Activated CD8-positive, alpha-beta memory T cell treated with anti-CD3 and anti-CD28 coated beads, Interleukin-2, amount 50 U/mL, for 24 hours (primary cell): ENCODE data around the gene BAD.
"Not testable (repeated sequence)": the region's sequence is repeated elsewhere in the genome, so short reads cannot be mapped to it uniquely, and the experiment has no call there.

Source experiments
- DNase-seq: peaks from one replicate; pipeline ENCODE4 v3.0.0-alpha.2; 2020; ENCODE audit errors: extremely low read depth

BAD gene

GRCh38 chr11:64256300-64256699 lies 28.2 kb downstream of the BAD start:
- DNase-seq: no peak

GRCh38 chr11:64255135-64256128 lies 29.0 kb downstream of the BAD start:
- DNase-seq: no peak

DNA sequence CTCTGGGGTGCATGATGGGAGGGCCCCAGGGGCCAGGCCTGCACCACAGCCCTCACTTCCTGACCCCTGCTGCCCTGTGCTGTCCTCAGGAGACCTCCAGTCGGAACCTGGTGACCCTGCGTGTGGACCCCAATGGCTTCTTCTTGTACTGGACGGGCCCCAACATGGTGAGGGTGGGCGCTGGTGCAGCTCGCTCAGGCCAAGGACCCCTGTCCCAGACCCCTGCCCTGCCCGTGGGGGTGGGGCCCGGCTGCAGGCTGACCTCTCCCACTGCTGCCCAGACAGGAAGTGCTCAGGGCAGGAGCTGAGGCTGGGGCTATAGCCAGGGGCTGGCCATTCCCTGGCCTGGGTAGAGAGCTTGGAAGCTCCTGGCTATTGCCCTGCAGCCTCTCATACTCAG lies 30.1 kb downstream of the BAD start:
- no peak for DNase-seq

- no peak for DNase-seq
Observed at GRCh38 chr11:64253481-64253880, 31.0 kb downstream of the BAD start.

DNA sequence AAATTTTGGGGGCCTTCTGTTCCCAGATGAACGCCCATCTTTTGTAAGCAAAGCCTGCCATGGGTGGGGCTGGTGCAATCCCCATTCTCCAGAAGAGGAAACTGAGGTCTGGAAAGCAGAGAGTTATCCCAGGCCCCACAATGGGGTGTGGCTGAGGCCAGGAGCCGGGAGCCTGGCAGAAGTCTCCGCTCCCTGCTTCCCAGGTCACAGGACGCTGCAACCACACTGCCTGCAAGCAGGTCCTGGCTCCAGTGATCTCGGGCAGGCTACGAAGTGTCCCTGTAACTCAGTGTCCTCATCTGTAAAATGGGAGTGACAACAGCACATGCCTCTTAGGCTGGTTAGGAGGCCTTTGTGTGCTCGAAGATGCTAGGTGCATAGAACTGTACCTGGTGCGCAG lies 31.4 kb downstream of the BAD start:
- no peak for DNase-seq

DNA sequence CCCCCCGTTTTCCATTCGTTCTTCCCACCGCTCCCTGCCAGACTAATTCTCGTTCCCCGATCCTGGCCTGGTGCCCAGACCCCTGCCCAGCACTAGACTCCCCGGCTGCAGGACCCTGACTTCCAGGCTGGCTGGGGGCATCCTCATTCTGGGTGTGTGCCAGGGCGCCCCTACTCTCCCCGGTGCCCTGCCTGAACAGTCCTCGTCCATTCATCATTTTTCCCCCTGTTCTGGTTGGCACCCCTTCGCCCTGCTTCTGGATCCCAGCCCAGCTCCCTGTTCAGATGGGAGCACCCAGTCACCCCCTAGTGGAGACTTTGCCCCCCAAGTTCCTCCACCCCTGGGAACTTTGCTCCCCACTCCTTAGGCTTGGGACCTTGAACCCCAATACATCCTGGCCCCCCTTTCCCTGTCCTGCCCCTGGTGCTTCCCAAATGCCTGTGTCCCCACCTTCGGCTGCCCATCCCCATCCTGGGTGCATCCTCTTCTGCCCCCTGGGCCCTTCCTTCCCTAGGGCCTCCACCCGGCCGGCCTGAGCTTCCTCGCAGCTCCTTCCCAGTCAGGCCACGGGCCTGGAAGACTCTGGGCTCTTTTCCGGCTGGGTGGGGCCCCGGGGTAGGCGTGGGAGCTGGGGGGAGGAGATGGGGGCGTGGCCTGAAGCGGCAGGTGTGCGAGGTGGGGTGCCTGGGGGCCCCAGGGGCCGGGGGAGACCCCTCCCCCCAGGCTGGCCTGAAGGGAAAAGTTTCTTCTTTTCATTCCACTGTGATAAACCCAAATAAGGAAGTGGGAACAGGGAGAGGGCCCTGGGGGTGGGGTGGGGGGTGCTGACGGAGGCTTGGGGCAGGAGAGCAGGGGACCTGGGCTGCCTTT lies 32.2 kb downstream of the BAD start:
- no peak for DNase-seq

DNA sequence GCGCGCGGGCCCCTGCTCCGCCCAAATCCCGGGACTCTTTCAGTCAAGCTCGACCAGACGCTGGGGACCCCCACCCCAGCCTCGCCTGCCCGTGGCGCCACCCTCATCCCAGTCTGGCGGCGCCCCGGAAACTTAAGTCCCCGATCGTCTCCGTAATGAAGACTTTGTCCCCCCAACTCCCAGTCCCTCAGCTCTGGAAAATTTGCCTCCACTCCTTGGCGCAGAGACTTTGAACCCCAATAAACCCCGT lies 32.8 kb downstream of the BAD start:
- DNase-seq: no peak

DNA sequence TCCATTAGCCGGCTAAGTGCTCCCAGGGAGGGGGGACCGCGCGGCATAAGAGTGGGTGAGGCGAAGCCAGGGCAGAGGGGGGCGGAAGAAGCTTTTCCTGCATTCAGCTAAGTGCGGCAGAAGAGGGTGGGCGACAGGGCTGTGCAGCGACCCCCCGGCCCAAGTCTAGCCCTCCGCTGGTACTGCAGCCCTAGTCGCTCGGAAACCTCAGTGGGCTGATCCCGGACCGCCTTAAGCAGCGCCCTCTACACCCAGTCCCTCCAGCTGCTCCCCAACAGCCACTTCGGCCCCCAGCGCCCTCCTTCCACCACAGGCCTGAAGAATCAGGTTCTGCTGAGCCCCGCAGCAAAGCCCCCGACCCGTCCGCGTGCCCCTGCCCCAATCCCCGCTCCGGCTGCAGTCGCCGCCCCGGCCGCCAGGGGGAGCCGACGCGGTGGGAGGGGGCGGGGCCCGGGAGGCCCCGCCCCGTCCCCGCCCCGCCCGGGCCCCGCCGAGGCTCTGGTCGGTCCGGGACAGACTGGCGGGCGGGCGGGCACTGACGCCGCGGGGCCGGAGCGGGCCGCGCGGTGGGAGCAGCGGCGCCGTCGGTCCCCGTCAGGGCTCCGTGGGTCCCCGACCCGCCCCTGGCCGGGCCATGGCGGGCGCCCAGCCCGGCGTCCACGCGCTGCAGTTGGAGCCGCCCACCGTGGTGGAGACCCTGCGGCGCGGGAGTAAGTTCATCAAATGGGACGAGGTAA lies 33.3 kb downstream of the BAD start, which contains the start of gene PLCB3:
Gene PLCB3 (plus strand): TSS at position 515 of the 737 bp plus-strand sequence. CDS start 120 bp downstream, at position 635.
- no peak for DNase-seq

GRCh38 chr11:64250415-64251015 lies 34.0 kb downstream of the BAD start:
- DNase-seq: no peak

DNA sequence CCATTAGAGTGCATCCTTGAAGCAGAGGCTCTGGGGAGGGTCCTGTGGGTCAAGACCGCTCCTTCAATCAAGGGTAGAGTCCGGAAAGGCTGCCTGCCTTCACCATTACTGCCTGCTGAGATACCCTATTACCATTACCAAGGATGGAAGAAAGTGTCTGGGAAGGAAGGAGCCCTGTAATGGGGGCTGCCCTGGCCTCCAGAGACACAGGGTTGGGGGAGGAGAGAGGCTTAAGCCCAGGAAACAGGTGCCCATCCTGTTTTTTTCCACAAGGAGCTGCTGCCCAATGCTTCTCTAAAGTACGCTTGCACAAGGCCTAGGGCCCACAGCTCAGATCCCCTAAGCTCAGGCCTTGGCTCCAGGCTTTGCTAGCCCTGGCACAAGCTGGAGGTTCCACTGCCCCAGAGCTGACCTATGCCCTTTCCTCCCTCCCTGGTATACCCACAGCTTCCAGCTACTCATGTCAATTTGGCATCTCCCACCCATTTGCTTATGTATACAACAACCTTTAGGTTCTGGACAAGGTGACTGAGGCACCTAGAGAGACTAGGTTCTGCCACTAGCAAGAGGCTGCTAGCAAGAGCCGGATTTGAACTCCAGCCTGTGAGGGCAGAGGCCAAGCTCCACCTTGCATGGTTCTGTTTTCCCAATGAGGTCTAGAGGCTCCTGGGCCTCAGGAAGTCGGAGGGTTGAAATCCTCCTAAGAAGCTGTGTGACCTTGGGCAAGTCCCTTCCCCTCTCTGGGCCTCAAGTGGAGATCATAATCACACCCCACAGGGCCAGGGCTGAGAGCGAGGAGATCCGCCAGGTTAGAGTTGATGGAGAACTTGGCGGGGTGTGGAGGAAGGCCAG lies 34.7 kb downstream of the BAD start:
- DNase-seq: no peak

- DNase-seq: no peak
Observed at GRCh38 chr11:64249038-64249437, 35.4 kb downstream of the BAD start.

- no peak for DNase-seq
Observed at GRCh38 chr11:64248578-64248977, 35.9 kb downstream of the BAD start.

DNA sequence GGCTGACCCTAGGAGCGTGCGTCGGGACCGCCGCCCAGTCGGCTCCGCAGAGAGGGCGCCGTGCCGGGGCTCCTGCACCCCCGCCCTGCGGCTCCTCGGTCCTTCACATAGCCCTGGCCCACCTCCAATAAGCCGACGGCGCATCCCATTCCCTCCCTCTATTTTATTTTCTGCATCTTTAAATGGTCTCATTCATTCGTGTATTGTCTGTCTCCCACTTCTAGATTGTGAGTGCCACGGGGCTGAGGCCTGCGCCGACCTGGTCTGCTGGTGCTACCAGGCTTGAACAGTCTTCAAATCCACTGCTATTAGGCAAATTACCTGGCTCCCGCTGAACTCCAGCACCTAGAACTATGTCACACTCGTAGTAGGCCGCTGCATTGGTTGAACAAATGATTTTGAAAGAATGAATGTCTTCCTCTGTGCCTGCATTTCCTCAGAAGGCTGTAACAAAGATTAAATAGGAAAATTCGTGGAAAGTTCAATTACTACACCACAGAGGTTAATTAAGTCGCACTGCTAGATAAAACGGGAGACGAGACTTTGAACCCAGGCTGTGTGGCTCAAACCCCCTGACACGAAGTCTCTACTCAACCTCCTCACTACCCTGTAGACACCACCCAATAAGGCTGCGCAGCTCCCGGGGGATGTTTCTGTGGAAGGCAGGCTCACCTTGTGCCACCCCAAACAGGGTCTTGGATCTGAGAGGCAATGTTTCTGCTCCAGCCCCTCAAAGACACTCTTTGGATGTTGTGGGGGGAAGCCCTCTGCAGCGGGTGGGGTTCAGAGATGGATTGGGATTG lies 36.5 kb downstream of the BAD start:
- no peak for DNase-seq

DNA sequence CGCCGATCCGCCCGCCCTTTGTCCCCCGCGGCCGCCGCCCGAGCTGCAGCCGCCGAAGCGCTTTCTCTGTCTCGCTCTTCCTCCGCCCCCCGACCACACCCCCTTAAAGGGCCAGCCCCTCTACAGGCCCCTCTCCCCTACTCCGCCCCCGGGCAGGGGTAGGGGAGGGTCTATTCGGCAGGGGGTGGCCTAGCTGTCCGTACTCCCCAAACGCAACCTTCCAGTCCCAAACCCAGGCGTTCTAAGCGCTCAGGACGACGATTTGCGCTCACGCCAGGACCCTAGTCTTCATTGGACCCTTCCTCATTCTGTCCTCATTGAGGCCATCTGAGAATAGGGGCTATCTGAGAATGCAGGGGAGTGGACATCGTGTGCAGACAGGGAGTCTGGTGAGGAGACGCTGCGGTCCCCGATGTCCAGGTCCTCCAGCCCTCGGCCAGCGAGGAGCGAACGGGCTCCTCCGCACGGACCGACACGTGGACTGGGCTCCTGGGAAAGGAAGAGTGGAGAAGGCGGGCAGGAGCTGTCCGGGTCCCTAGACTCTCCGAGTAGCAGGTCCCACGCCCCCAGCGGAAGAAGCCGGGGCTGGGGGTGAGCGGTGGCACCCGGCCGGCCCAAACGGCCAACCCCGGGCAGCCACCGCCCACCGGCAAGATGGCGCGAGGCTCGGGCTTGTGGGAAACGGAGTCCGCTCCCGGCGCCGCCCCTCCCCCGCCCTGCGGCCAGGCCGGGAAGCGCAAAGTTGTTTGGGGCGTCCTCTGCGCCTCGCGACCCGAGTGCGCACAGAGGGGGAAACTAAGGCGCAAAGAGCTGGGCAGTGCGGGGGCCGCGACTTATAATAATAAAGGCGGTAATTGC lies 37.4 kb downstream of the BAD start, which contains the start of gene PPP1R14B:
Gene PPP1R14B (minus strand): TSS at position 73 of the 858 bp plus-strand sequence. CDS start 270 bp downstream, outside the sequence.
- DNase-seq: no peak

- DNase-seq: not testable (repeated sequence)
Observed at GRCh38 chr11:64246621-64246870, 37.9 kb downstream of the BAD start.

DNA sequence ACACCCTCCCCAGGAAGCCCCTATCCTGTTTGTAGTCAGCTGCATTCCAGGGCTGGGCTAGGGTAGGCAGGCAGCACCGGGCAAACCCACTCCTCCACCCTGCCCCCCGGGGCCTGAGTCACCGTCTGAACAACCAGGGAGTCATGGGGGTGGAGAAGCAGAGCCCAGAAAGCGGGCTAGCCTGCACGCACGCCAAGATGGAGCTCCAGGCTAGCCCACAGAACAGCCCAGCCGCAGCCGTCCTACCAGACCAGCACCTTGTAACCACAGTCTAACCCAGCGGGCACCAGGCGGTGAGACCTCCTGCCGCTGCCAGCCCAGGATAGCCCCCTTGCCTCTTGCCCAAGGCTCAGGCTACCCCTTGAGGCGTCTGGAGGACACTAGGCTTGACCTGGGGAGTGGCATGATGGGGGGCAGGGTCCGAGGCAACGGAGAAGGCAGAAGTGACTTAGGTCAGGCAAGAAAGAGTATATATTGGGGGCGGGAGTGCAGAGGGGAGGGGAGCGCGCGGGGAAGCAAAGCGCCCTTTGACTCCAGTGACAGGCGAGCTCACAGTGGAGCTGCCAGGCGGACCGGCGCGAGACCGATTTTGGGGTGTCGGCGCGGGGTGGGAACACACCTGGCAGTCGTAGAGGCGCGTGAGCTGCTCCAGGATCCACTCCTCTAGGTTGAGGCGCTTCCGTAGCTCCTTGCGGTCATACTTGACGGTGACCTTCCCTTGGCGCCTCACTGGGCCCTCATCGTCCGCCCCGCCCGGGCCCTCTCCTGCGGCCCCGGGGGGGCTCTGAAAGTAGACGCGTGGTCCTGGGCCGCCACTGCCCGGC lies 38.5 kb downstream of the BAD start:
- no peak for DNase-seq

DNA sequence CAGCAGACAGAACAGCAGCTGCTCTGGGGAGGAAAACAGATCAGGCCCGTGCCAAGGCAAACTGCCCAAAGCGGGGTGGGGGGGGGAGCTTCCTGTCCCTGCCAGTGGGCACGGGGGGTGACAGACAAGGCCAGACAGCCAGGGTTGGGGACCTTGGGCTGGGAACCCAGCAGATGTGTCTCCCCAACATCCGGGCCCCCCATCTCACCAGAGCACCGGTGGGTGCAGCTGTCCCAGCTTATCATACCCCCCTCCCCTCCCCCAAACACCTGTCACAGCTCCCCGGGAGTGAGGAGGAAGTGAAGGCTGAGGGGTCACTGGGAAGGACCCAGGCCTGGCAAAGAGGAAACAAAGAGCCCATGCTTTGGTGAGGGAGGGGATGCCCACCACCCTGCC lies 39.1 kb downstream of the BAD start:
- DNase-seq: no peak

- no peak for DNase-seq
Observed at GRCh38 chr11:64244966-64245365, 39.5 kb downstream of the BAD start.
